Measurements from ENCODE around the gene CFAP61.

DNA sequence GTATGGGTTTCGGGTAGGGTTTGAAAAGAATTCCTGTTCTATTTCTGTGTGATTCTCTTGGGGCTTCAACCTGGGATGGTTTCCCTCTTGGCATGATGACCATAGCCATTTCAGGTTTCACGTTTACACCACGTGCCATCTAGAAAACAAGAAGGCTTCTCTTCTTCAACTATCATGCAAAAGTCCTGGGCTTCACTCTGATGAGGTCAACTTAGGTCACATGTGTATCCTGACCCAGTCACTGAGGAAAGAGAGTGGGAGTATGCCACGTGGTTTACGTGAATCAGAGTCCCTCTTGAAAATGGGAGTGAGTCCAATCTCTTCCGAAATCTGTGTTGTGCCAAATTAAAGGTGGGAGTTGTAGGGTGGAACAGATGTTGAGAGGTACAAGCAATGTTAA lies 174.2 kb downstream of the CFAP61 start:
- TF ChIP-seq, protein P1, sequence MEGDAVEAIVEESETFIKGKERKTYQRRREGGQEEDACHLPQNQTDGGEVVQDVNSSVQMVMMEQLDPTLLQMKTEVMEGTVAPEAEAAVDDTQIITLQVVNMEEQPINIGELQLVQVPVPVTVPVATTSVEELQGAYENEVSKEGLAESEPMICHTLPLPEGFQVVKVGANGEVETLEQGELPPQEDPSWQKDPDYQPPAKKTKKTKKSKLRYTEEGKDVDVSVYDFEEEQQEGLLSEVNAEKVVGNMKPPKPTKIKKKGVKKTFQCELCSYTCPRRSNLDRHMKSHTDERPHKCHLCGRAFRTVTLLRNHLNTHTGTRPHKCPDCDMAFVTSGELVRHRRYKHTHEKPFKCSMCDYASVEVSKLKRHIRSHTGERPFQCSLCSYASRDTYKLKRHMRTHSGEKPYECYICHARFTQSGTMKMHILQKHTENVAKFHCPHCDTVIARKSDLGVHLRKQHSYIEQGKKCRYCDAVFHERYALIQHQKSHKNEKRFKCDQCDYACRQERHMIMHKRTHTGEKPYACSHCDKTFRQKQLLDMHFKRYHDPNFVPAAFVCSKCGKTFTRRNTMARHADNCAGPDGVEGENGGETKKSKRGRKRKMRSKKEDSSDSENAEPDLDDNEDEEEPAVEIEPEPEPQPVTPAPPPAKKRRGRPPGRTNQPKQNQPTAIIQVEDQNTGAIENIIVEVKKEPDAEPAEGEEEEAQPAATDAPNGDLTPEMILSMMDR (conservative IDR thresholded peaks at IDR 0.05; ENCODE audit: low read length): no peak
- TF ChIP-seq EZH2phosphoT487 (IDR thresholded peaks at IDR 0.05; ENCODE audit: borderline replicate concordance): no peak

Data from Loucy (cell line).